HG03039 (cell line): ENCODE data around the gene MTUS2.

ENCODE experiments used
- ATAC-seq: cut with Tn5 transposase; IDR thresholded peaks from one replicate; pipeline ENCODE4 v1.9.1; 2021; ENCODE audit warnings: mild to moderate bottlenecking, moderate library complexity; ENCODE audit not compliant: unreplicated experiment

MTUS2 gene

DNA sequence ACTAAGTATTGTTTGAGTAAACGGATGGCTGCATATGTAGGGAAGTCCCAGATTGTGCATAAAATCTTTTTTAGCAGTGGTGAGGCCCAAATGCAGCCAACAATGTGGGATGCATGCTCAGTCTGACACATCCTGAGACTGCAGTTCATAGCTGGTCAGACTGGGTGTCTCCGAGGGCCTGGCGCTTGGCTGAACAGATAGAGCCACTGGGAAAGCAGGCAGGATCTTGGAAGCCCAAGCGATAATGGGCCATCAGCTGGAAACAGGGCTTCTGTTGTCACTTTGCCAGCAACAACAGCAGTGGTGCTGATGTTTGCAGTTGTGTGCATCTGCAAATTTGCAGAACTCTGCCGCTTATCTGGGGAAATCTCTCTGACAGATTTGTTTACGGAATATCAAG lies 36.1 kb downstream of the MTUS2 start:
- no peak for ATAC-seq

GRCh38 chr13:28859069-28859468 lies 38.9 kb downstream of the MTUS2 start:
- no peak for ATAC-seq

DNA sequence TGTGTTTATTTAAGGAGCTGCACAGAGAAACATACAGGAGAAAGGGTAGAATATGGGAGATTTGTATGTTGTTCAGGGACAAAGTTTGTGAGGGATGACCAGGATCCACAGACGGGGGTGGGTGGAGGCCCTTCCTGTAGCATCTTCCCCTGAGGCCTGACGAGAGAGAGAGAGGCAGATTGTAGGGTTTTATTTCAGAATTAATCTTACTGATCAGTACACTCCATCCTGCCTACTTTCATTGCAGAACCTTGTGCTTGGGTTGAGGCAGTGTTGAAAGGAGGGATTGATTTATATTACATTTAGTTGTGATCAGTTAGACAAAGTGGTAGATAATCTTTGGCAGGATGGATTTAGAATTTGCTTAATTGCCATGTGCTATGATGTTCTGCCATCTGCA lies 39.6 kb downstream of the MTUS2 start:
- ATAC-seq, result no peak

GRCh38 chr13:28864544-28864943 lies 44.4 kb downstream of the MTUS2 start:
- ATAC-seq, result no peak

DNA sequence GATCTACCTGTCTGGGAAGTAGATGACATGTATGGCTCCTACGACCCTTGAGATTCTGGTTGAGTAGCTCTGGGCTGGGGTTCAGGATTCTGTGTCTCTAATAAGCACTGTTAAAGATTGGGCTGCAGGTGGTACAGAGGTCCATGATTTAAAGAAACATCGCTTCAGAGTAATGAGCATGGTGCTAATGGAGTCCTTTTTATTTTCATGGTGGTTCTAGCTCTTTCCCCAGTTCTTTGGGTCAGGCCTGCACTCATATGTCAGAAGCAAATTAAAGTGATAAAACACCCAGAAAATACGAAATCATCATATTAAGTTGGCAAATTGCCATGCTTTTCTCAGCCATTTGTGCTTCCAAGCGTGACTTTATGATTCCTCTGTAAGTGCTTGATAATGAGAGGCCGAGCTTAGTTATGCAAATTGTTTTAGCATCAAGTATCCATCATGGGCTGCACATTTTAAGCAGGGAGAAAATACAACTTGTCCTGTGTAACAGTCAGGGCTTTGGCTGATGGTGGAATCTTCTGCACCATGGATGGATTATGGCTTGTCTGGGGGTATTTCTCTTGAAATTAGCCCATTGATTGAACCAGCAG lies 45.1 kb downstream of the MTUS2 start:
- no peak for ATAC-seq

GRCh38 chr13:28865951-28866350 lies 45.8 kb downstream of the MTUS2 start:
- no peak for ATAC-seq

- ATAC-seq, result no peak
Measured at GRCh38 chr13:28866932-28867331, 46.8 kb downstream of the MTUS2 start.

DNA sequence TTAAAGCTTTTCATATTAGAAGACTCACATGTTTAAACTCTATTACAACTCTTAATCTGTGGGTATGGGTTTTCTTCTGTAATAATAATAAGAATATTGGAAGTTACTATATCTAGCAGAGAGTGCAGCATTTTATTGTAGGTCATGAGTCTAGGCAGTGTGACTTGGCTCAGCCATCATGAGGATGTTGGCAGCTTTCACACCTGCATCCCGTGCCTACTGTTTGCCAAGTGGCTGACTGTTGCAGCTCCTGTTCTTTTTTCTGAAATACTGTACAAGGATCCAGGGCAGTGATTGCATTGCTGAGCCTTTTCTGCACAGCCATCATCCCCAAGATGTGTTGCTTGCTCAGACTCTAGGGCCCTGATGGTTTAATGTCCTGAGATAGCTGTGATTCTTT lies 47.4 kb downstream of the MTUS2 start:
- no peak for ATAC-seq

GRCh38 chr13:28872427-28873176 lies 52.5 kb downstream of the MTUS2 start:
- ATAC-seq, result no peak

DNA sequence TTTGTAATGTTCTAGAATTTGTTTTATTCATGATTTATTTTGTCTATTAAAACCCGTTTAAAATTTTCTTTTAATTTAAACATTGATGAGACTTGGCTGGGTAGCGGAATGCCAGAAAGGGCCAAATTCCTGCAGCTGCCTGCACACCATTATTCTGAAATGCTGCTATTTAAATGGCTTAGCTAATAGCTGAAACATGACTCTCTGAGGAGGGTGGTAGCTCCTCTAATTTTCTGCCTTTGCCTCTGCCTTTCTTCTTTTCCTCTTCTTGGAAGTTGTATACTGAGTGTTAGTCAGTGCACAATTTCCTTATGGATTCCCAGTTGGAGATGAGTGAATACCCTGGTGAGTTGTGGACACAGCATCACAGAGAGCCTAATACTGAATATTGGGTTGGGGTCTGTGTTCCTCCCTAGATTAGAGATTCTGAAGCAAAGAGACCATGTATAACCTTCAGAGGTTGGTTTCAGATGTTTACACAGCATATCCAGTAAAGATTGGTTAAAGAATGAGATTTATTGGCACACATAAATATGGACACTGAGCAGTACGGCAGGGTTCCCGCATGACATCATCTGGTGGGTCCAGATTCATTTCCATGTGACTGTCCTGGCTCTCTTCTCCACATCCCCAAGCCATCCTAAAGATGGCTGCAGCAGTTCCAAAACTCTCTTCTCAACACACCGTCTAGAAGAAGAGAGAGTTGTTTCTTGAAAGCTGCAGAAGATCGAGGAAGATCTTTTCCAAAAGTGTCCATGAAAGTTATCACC lies 55.9 kb downstream of the MTUS2 start:
- ATAC-seq, result no peak

- ATAC-seq, result no peak
Measured at GRCh38 chr13:28877408-28877807, 57.3 kb downstream of the MTUS2 start.

GRCh38 chr13:28885181-28885580 lies 65.0 kb downstream of the MTUS2 start:
- ATAC-seq, result no peak

- ATAC-seq, result no peak
Measured at GRCh38 chr13:28889086-28889732, 69.1 kb downstream of the MTUS2 start.

- no peak for ATAC-seq
Measured at GRCh38 chr13:28890712-28891111, 70.6 kb downstream of the MTUS2 start.

DNA sequence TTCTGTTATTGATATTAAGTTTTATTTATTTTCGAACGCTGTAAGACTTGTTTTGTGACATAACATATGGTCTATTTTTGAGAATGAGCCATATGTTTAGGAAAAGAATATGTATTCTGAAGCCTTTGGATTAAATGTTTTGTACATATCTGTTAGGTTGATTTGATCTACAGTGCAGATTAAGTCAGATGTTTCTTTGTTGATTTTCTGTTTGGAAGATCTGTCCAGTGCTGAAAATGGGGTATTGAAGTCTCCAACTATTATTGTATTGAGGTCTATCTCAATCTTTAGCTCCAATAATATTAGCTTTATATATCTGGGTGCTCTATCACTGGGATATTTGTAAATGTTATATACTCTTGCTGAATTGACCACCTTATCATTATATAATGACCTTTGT lies 97.9 kb downstream of the MTUS2 start:
- no peak for ATAC-seq

GRCh38 chr13:28922341-28922740 lies 102.2 kb downstream of the MTUS2 start:
- no peak for ATAC-seq

DNA sequence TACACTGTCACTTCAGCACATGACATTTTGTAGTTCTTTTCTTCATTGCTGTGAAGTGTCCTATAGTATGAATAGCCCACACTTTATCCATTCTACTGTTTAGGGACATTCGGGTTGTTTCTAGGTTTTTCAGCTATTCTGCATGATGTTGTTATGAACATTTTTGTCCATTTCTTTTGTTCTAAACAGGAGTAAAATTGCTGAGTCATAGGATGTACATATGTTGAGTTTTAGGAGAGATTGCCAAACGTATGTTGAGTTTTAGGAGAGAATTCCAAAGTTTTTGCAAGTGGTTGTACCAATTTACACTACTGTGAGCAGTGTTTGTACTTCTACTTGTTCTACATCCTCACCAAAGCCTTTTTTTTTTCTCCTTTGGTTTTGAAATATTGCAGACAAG lies 115.0 kb downstream of the MTUS2 start:
- ATAC-seq, result no peak

GRCh38 chr13:28942906-28943305 lies 122.8 kb downstream of the MTUS2 start:
- no peak for ATAC-seq

- no peak for ATAC-seq
Measured at GRCh38 chr13:28953714-28954418, 133.7 kb downstream of the MTUS2 start.

DNA sequence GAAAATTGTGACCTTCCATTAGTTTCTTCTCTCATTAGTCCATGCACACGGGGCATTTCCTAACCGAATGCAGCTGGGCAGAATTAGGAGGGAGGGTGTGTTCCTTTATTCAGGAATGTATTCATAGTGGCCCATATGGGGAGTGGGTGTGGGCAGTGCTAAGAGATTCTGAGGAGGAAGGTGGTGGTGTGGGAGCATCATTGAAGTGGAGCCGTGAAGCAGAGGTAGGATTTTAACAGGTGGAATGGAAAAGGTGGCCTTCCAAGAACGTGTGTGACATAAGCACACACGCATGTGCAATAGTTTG lies 134.2 kb downstream of the MTUS2 start:
- no peak for ATAC-seq

- no peak for ATAC-seq
Measured at GRCh38 chr13:28954810-28955209, 134.7 kb downstream of the MTUS2 start.
